Activated CD4-positive, alpha-beta T cell treated with anti-CD3 and anti-CD28 coated beads for 24 hours (primary cell): ENCODE measurements around the gene RAI1.
"Not testable (repeated sequence)": the region's sequence is repeated elsewhere in the genome, so short reads cannot be mapped to it uniquely, and the experiment has no call there.

Experiments used
- DNase-seq, 2 donors: peaks; one replicate each; pipeline ENCODE4 v3.0.0-alpha.2; 2020; ENCODE audit warnings: low read depth in 2 of 2

RAI1 gene

GRCh38 chr17:17663160-17664063 lies 17.8 kb upstream of the RAI1 start:
- DNase-seq = peak; percentile 44 to 52

GRCh38 chr17:17664064-17664452 lies 17.2 kb upstream of the RAI1 start:
- DNase-seq = no peak

GRCh38 chr17:17665255-17665654 lies 16.0 kb upstream of the RAI1 start:
- DNase-seq = no peak

GRCh38 chr17:17666111-17666714 lies 15.0 kb upstream of the RAI1 start:
- DNase-seq = no peak

GRCh38 chr17:17667231-17667630 lies 14.0 kb upstream of the RAI1 start:
- no peak for DNase-seq

- DNase-seq = no peak
Measured at GRCh38 chr17:17667947-17668346, 13.3 kb upstream of the RAI1 start.

- DNase-seq = no peak
Measured at GRCh38 chr17:17668358-17668757, 12.9 kb upstream of the RAI1 start.

GRCh38 chr17:17668775-17669579 lies 12.3 kb upstream of the RAI1 start:
- DNase-seq = no peak

- no peak for DNase-seq
Measured at GRCh38 chr17:17669580-17670235, 11.6 kb upstream of the RAI1 start.

GRCh38 chr17:17670701-17671305 lies 10.5 kb upstream of the RAI1 start:
- DNase-seq = no peak

- no peak for DNase-seq
Measured at GRCh38 chr17:17671369-17672129, 9.7 kb upstream of the RAI1 start.

GRCh38 chr17:17672453-17673368 lies 8.5 kb upstream of the RAI1 start:
- DNase-seq = no peak

GRCh38 chr17:17675416-17675815 lies 5.8 kb upstream of the RAI1 start:
- no peak for DNase-seq

- no peak for DNase-seq
Measured at GRCh38 chr17:17675925-17676534, 5.2 kb upstream of the RAI1 start.

- no peak for DNase-seq
Measured at GRCh38 chr17:17676752-17677151, 4.5 kb upstream of the RAI1 start.

- DNase-seq = no peak
Measured at GRCh38 chr17:17677299-17678040, 3.8 kb upstream of the RAI1 start.

GRCh38 chr17:17678063-17678699 lies 3.1 kb upstream of the RAI1 start:
- not testable (repeated sequence) for DNase-seq

GRCh38 chr17:17679243-17679642 lies 2.0 kb upstream of the RAI1 start:
- no peak for DNase-seq
